ENCODE results near the gene RAB3D.
"Not testable (repeated sequence)": the region's sequence is repeated elsewhere in the genome, so short reads cannot be mapped to it uniquely, and the experiment has no call there.

RAB3D gene

GRCh38 chr19:11355160-11356073 is 16.0 kb upstream of the RAB3D start, which contains the start of gene PLPPR2:
Gene PLPPR2, plus strand, starts transcription at chr19:11355432. Its CDS starts 2,242 bp downstream, at chr19:11357674.
- H3K27ac ChIP-seq = peak within 1 kb of the TSS; percentile 52; the same call in 1 of the 2 replicates
- no peak for TF ChIP-seq CTCF (conservative IDR thresholded peaks at IDR 0.05)

GRCh38 chr19:11354102-11354501 is 14.6 kb upstream of the RAB3D start:
- H3K27ac ChIP-seq = not testable (repeated sequence)

- no peak for TF ChIP-seq CTCF (conservative IDR thresholded peaks at IDR 0.05)
- H3K27ac ChIP-seq = no peak overlapping the region
Observed at GRCh38 chr19:11349171-11349570, 9.7 kb upstream of the RAB3D start.

GRCh38 chr19:11347546-11348039 is 8.1 kb upstream of the RAB3D start:
- no peak overlapping the region for H3K27ac ChIP-seq
- no peak for TF ChIP-seq CTCF (conservative IDR thresholded peaks at IDR 0.05)

- peak within 1 kb of the TSS; percentile 92 for H3K27ac ChIP-seq
- TF ChIP-seq CTCF (conservative IDR thresholded peaks at IDR 0.05) = no peak
Observed at GRCh38 chr19:11346104-11346940, 6.9 kb upstream of the RAB3D start, which contains the start of the genes CCDC159 and TMEM205. Gene CCDC159, plus strand, starts transcription at chr19:11346519. Its CDS starts 88 bp downstream, at chr19:11346607. Gene TMEM205, minus strand, starts transcription at chr19:11346268. Its CDS starts 649 bp downstream, at chr19:11345619.

- H3K27ac ChIP-seq = peak overlapping the region; percentile 92
- no peak for TF ChIP-seq CTCF (conservative IDR thresholded peaks at IDR 0.05)
Observed at GRCh38 chr19:11345122-11345803, 5.8 kb upstream of the RAB3D start.

- TF ChIP-seq CTCF (conservative IDR thresholded peaks at IDR 0.05) = no peak
- H3K27ac ChIP-seq = peak overlapping the region; percentile 92
Observed at GRCh38 chr19:11342429-11342828, 3.0 kb upstream of the RAB3D start.

- peak overlapping the region; percentile 86; the same call in 1 of the 2 replicates for H3K27ac ChIP-seq
Observed at GRCh38 chr19:11340099-11340467, 626 bp upstream of the RAB3D start.
